Fibroblast of skin of right biceps (primary cell): ENCODE data around the gene TMEM139.

Experiments
- DNase-seq: peaks from one replicate; pipeline ENCODE4 v3.0.0-alpha.2; 2013

Gene TMEM139

DNA sequence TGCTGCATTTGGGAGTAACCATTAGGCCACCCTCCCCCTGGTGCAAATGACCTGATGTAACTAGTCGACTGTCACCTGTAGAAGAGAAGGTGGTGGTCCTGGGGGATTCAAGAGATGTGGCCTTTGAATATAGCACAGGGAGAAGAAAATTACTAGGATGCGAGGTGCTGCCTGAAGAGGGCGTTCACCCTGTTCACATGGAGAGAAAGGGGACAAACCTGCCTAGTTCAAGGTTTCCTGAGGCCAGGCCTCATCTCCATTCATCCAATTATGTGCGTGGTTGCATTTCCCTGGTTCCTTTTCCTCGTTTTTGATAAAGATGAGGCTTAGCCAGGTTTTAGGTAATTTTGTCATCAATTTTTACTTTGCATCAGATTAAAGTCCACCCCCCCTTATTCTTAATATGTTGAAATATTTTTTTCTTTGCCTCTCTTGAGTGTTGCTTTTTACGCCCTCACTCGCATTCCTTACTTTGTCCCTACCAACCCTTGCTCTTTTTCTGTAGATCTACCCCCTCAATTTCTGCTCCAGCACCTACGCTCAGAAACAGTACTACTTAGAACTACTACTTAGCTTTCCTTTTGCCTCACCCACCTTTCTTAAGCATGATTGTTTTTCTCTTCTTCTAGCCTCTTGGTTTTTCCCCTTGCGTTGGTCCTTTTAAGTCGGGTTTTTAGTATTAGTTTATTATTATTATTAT is 44.9 kb downstream of the TMEM139 start:
- DNase-seq, result no peak

GRCh38 chr7:143331179-143331801 is 46.5 kb downstream of the TMEM139 start:
- DNase-seq, result peak; percentile 78

DNA sequence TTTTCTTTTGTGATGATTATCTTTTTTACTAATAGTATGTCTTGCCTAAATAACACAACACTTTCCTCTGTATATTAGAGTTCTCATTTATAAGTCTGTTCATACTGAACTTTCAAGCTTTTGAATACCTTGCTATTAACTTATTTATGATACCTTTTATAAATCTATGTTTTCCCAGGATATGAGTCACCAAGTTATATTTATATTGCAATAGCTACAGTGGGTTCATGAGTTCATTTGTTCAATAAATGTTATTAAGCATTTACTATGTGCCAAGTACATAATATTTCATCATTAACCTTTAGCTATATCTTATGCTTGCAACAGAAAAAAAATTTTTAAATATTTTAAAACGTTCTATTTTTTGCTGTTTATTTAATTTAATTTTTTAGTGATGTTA is 49.5 kb downstream of the TMEM139 start:
- DNase-seq, result no peak

- DNase-seq, result no peak
Observed at GRCh38 chr7:143337216-143337615, 52.5 kb downstream of the TMEM139 start.
